ENCODE measurements around the gene TMEM116. TPM values are rescaled to one million over a fixed set of nuclear protein-coding genes. Genes with fewer than 3 reads are reported as not detected.

TMEM116 gene
- total RNA-seq, 4 donors from 2014 or later: 3.5 to 8.4 (median 7.5) TPM

GRCh38 chr12:111926631-111927030 lies 86.3 kb downstream of the TMEM116 start:
- intact Hi-C loops (cut with DNase I): no loop called here
- no peaks in the 10 kb centered on the region for H3K27me3 ChIP-seq
- 97% methylated on average over 2 of the region's 2 CpGs for WGBS
- TF ChIP-seq POLR2A (IDR thresholded peaks at IDR 0.05; ENCODE audit: low read depth): no peak
- TF ChIP-seq, protein P1, sequence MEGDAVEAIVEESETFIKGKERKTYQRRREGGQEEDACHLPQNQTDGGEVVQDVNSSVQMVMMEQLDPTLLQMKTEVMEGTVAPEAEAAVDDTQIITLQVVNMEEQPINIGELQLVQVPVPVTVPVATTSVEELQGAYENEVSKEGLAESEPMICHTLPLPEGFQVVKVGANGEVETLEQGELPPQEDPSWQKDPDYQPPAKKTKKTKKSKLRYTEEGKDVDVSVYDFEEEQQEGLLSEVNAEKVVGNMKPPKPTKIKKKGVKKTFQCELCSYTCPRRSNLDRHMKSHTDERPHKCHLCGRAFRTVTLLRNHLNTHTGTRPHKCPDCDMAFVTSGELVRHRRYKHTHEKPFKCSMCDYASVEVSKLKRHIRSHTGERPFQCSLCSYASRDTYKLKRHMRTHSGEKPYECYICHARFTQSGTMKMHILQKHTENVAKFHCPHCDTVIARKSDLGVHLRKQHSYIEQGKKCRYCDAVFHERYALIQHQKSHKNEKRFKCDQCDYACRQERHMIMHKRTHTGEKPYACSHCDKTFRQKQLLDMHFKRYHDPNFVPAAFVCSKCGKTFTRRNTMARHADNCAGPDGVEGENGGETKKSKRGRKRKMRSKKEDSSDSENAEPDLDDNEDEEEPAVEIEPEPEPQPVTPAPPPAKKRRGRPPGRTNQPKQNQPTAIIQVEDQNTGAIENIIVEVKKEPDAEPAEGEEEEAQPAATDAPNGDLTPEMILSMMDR (IDR thresholded peaks at IDR 0.05): no peak
- no peak for TF ChIP-seq EP300 (IDR thresholded peaks at IDR 0.05)
- TF ChIP-seq POLR2AphosphoS5 (IDR thresholded peaks at IDR 0.05): no peak
- H3K36me3 ChIP-seq: peaks cover 0 to 9% (median 4%) of the 10 kb centered on the region in 4 donors
- DNase-seq (ENCODE audit: extremely low spot score): no peak
- no peaks in the 10 kb centered on the region for H3K4me1 ChIP-seq
- H3K9me3 ChIP-seq: no peaks in the 10 kb centered on the region
- H3K4me3 ChIP-seq: no peak overlapping the region
- H3K27ac ChIP-seq (replicated peaks in 1 of 4): no peak overlapping the region

GRCh38 chr12:111925171-111925570 lies 87.8 kb downstream of the TMEM116 start:
- TF ChIP-seq POLR2AphosphoS5 (IDR thresholded peaks at IDR 0.05) (no peak), POLR2A (IDR thresholded peaks at IDR 0.05; ENCODE audit: low read depth) (no peak), EP300 (IDR thresholded peaks at IDR 0.05) (no peak)
- TF ChIP-seq, protein P1 (IDR thresholded peaks at IDR 0.05): no peak

GRCh38 chr12:111907740-111908139 lies 105.2 kb downstream of the TMEM116 start:
- intact Hi-C loops (cut with DNase I): no loop called here
- WGBS: 93% methylated on average over 1 of the region's 1 CpG
- no peak for TF ChIP-seq EP300 (IDR thresholded peaks at IDR 0.05)
- no peak for TF ChIP-seq POLR2AphosphoS5 (IDR thresholded peaks at IDR 0.05)
- TF ChIP-seq POLR2A (IDR thresholded peaks at IDR 0.05; ENCODE audit: low read depth): no peak
- TF ChIP-seq, protein P1 (IDR thresholded peaks at IDR 0.05): no peak

More at GRCh38 chr12:111925171-111925570, 87.8 kb downstream of the TMEM116 start:
- Histone ChIP-seq H3K4me1 (no peaks in the 10 kb centered on the region), H3K9me3 (no peaks in the 10 kb centered on the region), H3K36me3 (no peaks in the 10 kb centered on the region), H3K27ac (replicated peaks in 1 of 4) (no peak overlapping the region), H3K4me3 (no peak overlapping the region), H3K27me3 (no peaks in the 10 kb centered on the region)
- WGBS: 89% methylated on average over 3 of the region's 3 CpGs
- DNase-seq (ENCODE audit: extremely low spot score): no peak
- intact Hi-C loops (cut with DNase I): no loop called here

GRCh38 chr12:111905502-111905901 lies 107.5 kb downstream of the TMEM116 start:
- no peaks in the 10 kb centered on the region for H3K9me3 ChIP-seq
- intact Hi-C loops (cut with DNase I): no loop called here
- peaks cover 0 to 6% (median 0%) of the 10 kb centered on the region in 4 donors for H3K36me3 ChIP-seq
- no peaks in the 10 kb centered on the region for H3K4me1 ChIP-seq
- no peak overlapping the region for H3K4me3 ChIP-seq
- DNase-seq (ENCODE audit: extremely low spot score): no peak
- H3K27me3 ChIP-seq: no peaks in the 10 kb centered on the region
- 100% methylated on average over 3 of the region's 3 CpGs for WGBS
- H3K27ac ChIP-seq (replicated peaks in 1 of 4): no peak overlapping the region
- TF ChIP-seq POLR2AphosphoS5 (IDR thresholded peaks at IDR 0.05) (no peak), POLR2A (IDR thresholded peaks at IDR 0.05; ENCODE audit: low read depth) (no peak), EP300 (IDR thresholded peaks at IDR 0.05) (no peak)
- TF ChIP-seq, protein P1 (IDR thresholded peaks at IDR 0.05): no peak

More at GRCh38 chr12:111907740-111908139, 105.2 kb downstream of the TMEM116 start:
- Histone ChIP-seq H3K4me1 (no peaks in the 10 kb centered on the region), H3K9me3 (no peaks in the 10 kb centered on the region), H3K27ac (replicated peaks in 1 of 4) (no peak overlapping the region), H3K27me3 (no peaks in the 10 kb centered on the region), H3K4me3 (no peak overlapping the region), H3K36me3 (peaks cover 0 to 6% (median 0%) of the 10 kb centered on the region in 4 donors)
- DNase-seq (ENCODE audit: extremely low spot score): no peak

- no peaks in the 10 kb centered on the region for H3K27me3 ChIP-seq
- DNase-seq (ENCODE audit: extremely low spot score): no peak
- H3K36me3 ChIP-seq: peaks cover 0 to 6% (median under 1%) of the 10 kb centered on the region in 4 donors
- no peak for TF ChIP-seq POLR2AphosphoS5 (IDR thresholded peaks at IDR 0.05)
- TF ChIP-seq POLR2A (IDR thresholded peaks at IDR 0.05; ENCODE audit: low read depth): no peak
- TF ChIP-seq, protein P1 (IDR thresholded peaks at IDR 0.05): no peak
- intact Hi-C loops (cut with DNase I): no loop called here
- H3K4me3 ChIP-seq: no peak overlapping the region
- no peaks in the 10 kb centered on the region for H3K4me1 ChIP-seq
- H3K9me3 ChIP-seq: no peaks in the 10 kb centered on the region
- no peak overlapping the region for H3K27ac ChIP-seq (replicated peaks in 1 of 4)
Measured at GRCh38 chr12:111904446-111904975, 108.5 kb downstream of the TMEM116 start.
